HG03439 (cell line): ENCODE measurements around the gene GIMAP7.

Experiments
- ATAC-seq: cut with Tn5 transposase; IDR thresholded peaks from one replicate; pipeline ENCODE4 v1.9.1; 2021; ENCODE audit warnings: mild to moderate bottlenecking, moderate library complexity; ENCODE audit not compliant: unreplicated experiment

Gene GIMAP7

DNA sequence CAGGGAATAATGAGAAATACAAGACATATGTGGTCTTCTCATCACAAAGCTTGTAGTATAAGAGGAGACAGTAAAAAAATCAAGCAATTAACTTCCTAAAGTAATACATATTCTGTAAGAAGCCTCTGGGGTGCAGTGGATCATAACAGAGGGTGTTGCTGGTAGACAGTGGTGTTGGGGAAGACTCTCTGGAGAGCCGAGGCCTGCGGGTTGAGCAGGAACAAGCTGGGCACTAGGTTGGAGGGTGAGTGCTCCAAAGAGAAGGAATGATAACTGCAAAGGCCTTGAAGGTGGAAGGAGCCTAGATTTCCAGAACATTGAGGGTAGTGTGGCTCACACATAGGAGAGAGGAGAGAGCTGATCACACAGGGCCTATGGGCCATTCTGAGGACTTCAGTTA, 54.0 kb downstream of the GIMAP7 start:
- no peak for ATAC-seq

GRCh38 chr7:150569245-150569955, 54.7 kb downstream of the GIMAP7 start:
- no peak for ATAC-seq
